CD14-positive monocyte (primary cell): ENCODE measurements around the gene SLC35G6. TPM values are rescaled to one million over a fixed set of nuclear protein-coding genes. Genes with fewer than 3 reads are reported as not detected.

Experiments used
- DNase-seq, 3 donors: peaks; one replicate each; pipeline ENCODE4 v3.0.0-alpha.2; 2011 to 2022
- H2AFZ ChIP-seq: 2 replicates; pipeline ENCODE4 v1.6.0; 2012; ENCODE audit warnings: mild to moderate bottlenecking, low read depth, low read length, inconsistent platforms; ENCODE audit not compliant: insufficient read depth, poor library complexity, severe bottlenecking
- H3K27ac ChIP-seq, 2 donors: 1 replicate in 1 of 2; 2 replicates in 1 of 2; pipeline ENCODE4 v1.5.1; 2012 to 2013; ENCODE audit warnings: low read length in 2 of 2, control low read depth in 1 of 2, inconsistent platforms in 1 of 2, low read depth in 1 of 2, mild to moderate bottlenecking in 1 of 2
- H3K27me3 ChIP-seq, 2 donors: one replicate each; pipeline versions ENCODE4 v1.6.0 to v1.6.1; 2011 to 2013; ENCODE audit warnings: low read length in 2 of 2; ENCODE audit not compliant: control insufficient read depth in 2 of 2, insufficient read depth in 2 of 2
- H3K36me3 ChIP-seq, 2 donors: replicated peaks in 1 of 2; 1 replicate in 1 of 2; 2 replicates in 1 of 2; pipeline versions ENCODE4 v1.5.1 to v1.6.1; 2012 to 2013; ENCODE audit warnings: low read length in 2 of 2, control low read depth in 1 of 2, inconsistent platforms in 1 of 2, mild to moderate bottlenecking in 1 of 2; ENCODE audit not compliant: insufficient read depth in 2 of 2, control insufficient read depth in 1 of 2
- H3K4me1 ChIP-seq, 2 donors: 1 replicate in 1 of 2; 2 replicates in 1 of 2; pipeline versions ENCODE4 v1.5.1 to v1.6.1; 2012 to 2013; ENCODE audit warnings: low read length in 2 of 2, control low read depth in 1 of 2, inconsistent platforms in 1 of 2, mild to moderate bottlenecking in 1 of 2, moderate library complexity in 1 of 2; ENCODE audit not compliant: insufficient read depth in 2 of 2, control insufficient read depth in 1 of 2
- H3K4me2 ChIP-seq: replicated peaks from 2 replicates; pipeline ENCODE3; 2012; ENCODE audit warnings: low read length, moderate library complexity, mild to moderate bottlenecking; ENCODE audit not compliant: poor library complexity, severe bottlenecking; ENCODE audit errors: extremely low read depth
- H3K4me3 ChIP-seq, 3 experiments: fragments of 200-600 bp in 1 of 3; sonication (generic) in 1 of 3; replicated peaks in 1 of 3; 1 replicate in 2 of 3; 2 replicates in 1 of 3; pipeline ENCODE4 v1.5.1; 2011 to 2013; ENCODE audit warnings: low read length in 3 of 3, mild to moderate bottlenecking in 3 of 3, control low read depth in 2 of 3, low read depth in 2 of 3, inconsistent platforms in 1 of 3, moderate library complexity in 1 of 3
- H3K79me2 ChIP-seq: 2 replicates; pipeline ENCODE4 v1.6.0; 2012; ENCODE audit warnings: mild to moderate bottlenecking, control low read depth, inconsistent platforms, low read length, moderate library complexity; ENCODE audit not compliant: insufficient read depth
- H3K9ac ChIP-seq: 2 replicates; pipeline ENCODE4 v1.6.0; 2017; ENCODE audit warnings: low read length, mild to moderate bottlenecking; ENCODE audit not compliant: insufficient read depth, poor library complexity, severe bottlenecking
- H3K9me3 ChIP-seq, 2 donors: replicated peaks in 1 of 2; 1 replicate in 1 of 2; 2 replicates in 1 of 2; pipeline versions ENCODE4 v1.5.1 to v1.6.1; 2012 to 2013; ENCODE audit warnings: low read length in 2 of 2, control low read depth in 1 of 2; ENCODE audit not compliant: control insufficient read depth in 1 of 2, insufficient read depth in 1 of 2
- H4K20me1 ChIP-seq: 2 replicates; pipeline ENCODE4 v1.6.0; 2012; ENCODE audit warnings: mild to moderate bottlenecking, low read length, control low read depth, moderate library complexity; ENCODE audit not compliant: insufficient read depth
- H3K27ac Mint-ChIP-seq, 7 donors: one replicate each; pipeline ENCODE4 v1.8.0; 2020; ENCODE audit warnings: mild to moderate bottlenecking in 7 of 7, mixed read lengths in 7 of 7, moderate library complexity in 6 of 7, inconsistent platforms in 2 of 7
- H3K27me3 Mint-ChIP-seq, 3 donors: one replicate each; pipeline ENCODE4 v1.8.0; 2021 to 2022; ENCODE audit warnings: low read depth in 3 of 3, mild to moderate bottlenecking in 3 of 3, mixed read lengths in 3 of 3, moderate library complexity in 3 of 3, inconsistent platforms in 1 of 3
- H3K36me3 Mint-ChIP-seq, 2 donors: one replicate each; pipeline ENCODE4 v1.8.0; 2020; ENCODE audit warnings: mixed read lengths in 2 of 2, inconsistent platforms in 1 of 2, mild to moderate bottlenecking in 1 of 2
- H3K4me1 Mint-ChIP-seq: one replicate; pipeline ENCODE4 v1.8.0; 2020; ENCODE audit warnings: mild to moderate bottlenecking, mixed read lengths
- H3K4me3 Mint-ChIP-seq, 2 donors: one replicate each; pipeline ENCODE4 v1.8.0; 2020; ENCODE audit warnings: mild to moderate bottlenecking in 2 of 2, mixed read lengths in 2 of 2, moderate library complexity in 1 of 2
- H3K9me3 Mint-ChIP-seq, 7 donors: one replicate each; pipeline ENCODE4 v1.8.0; 2020 to 2022; ENCODE audit warnings: mixed read lengths in 7 of 7, mild to moderate bottlenecking in 6 of 7, moderate library complexity in 6 of 7, inconsistent platforms in 2 of 7
- WGBS: methylation state at CpG from one replicate; pipeline ENCODE4 v1.1.5; 2013; ENCODE audit warnings: missing lambda C conversion rate; ENCODE audit not compliant: insufficient coverage; 5-methylcytosine and 5-hydroxymethylcytosine counted together
- intact Hi-C, 2 donors: fragments of 100-400 bp; cut with micrococcal nuclease; formaldehyde crosslinking; loops; one replicate each; pipeline versions ENCODE4 v1.15.0 to v1.15.1; 2023
- polyA plus RNA-seq, 3 donors: library from polyadenylated mRNA; depleted of rRNA in 1 of 3; unstranded in 2 of 3; stranded (reverse) in 1 of 3; fragments of 300-500 nt in 2 of 3; fragments of >200 nt in 1 of 3; fragmentation: Illumina TruSeq in 2 of 3; gene quantifications; 1 replicate in 2 of 3; 2 replicates in 1 of 3; pipeline ENCODE4 v1.2.3, GENCODE V29; 2012 to 2021
- TF ChIP-seq, protein P1 (sequence below): fragments of 200-600 bp; IDR thresholded peaks from one replicate; pipeline ENCODE4 v1.8.0; 2022; ENCODE audit warnings: antibody characterized with exemption, mild to moderate bottlenecking

The SLC35G6 gene
- polyA plus RNA-seq, 3 donors, result not detected

DNA sequence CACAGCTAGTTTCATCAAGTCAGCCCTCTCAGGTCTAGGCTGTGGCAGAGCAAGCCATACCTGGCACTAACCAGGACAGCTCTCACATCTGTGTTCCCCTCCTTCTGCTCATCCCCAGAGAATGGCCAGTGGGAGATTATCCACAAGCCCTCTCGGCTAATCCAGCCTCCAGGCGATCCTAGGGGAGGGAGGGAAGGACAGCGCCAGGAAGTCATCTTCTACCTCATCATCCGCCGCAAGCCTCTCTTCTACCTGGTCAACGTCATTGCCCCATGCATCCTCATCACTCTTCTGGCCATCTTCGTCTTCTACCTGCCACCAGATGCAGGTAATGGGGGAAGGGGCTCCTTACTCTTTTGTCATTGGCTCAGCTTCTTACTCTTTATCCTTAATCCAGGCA is 32.8 kb upstream of the SLC35G6 start:
- no peak overlapping the region for H3K27ac Mint-ChIP-seq
- no peaks in the 10 kb centered on the region for H3K36me3 ChIP-seq
- H3K9me3 ChIP-seq, result peaks cover 0 to 3% of the 10 kb centered on the region in 2 donors
- H2AFZ ChIP-seq, result no peak overlapping the region
- no peak overlapping the region for H3K9ac ChIP-seq
- no peak overlapping the region for H3K27ac ChIP-seq
- TF ChIP-seq, protein P1, sequence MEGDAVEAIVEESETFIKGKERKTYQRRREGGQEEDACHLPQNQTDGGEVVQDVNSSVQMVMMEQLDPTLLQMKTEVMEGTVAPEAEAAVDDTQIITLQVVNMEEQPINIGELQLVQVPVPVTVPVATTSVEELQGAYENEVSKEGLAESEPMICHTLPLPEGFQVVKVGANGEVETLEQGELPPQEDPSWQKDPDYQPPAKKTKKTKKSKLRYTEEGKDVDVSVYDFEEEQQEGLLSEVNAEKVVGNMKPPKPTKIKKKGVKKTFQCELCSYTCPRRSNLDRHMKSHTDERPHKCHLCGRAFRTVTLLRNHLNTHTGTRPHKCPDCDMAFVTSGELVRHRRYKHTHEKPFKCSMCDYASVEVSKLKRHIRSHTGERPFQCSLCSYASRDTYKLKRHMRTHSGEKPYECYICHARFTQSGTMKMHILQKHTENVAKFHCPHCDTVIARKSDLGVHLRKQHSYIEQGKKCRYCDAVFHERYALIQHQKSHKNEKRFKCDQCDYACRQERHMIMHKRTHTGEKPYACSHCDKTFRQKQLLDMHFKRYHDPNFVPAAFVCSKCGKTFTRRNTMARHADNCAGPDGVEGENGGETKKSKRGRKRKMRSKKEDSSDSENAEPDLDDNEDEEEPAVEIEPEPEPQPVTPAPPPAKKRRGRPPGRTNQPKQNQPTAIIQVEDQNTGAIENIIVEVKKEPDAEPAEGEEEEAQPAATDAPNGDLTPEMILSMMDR, result no peak
- WGBS, result no CpG with 5 or more reads among the region's 7 CpGs
- peaks cover 31 to 51% of the 10 kb centered on the region in 2 donors for H3K27me3 ChIP-seq
- H3K9me3 Mint-ChIP-seq, result peaks cover 0 to 13% (median 4%) of the 10 kb centered on the region in 7 donors
- H4K20me1 ChIP-seq, result no peaks in the 10 kb centered on the region
- peaks cover 8 to 10% of the 10 kb centered on the region in 2 donors for H3K36me3 Mint-ChIP-seq
- peaks cover 15 to 17% of the 10 kb centered on the region in 2 donors for H3K4me1 ChIP-seq
- H3K4me2 ChIP-seq, result no peak overlapping the region
- intact Hi-C loops, result no loop called here
- H3K4me3 ChIP-seq, result no peak overlapping the region
- no peaks in the 10 kb centered on the region for H3K79me2 ChIP-seq
- peak overlapping the region in 1 of 2 donors; percentile 17 for H3K4me3 Mint-ChIP-seq
- peaks cover 56 to 62% (median 61%) of the 10 kb centered on the region in 3 donors for H3K27me3 Mint-ChIP-seq
- no peak for DNase-seq
- peaks cover 19% of the 10 kb centered on the region for H3K4me1 Mint-ChIP-seq

DNA sequence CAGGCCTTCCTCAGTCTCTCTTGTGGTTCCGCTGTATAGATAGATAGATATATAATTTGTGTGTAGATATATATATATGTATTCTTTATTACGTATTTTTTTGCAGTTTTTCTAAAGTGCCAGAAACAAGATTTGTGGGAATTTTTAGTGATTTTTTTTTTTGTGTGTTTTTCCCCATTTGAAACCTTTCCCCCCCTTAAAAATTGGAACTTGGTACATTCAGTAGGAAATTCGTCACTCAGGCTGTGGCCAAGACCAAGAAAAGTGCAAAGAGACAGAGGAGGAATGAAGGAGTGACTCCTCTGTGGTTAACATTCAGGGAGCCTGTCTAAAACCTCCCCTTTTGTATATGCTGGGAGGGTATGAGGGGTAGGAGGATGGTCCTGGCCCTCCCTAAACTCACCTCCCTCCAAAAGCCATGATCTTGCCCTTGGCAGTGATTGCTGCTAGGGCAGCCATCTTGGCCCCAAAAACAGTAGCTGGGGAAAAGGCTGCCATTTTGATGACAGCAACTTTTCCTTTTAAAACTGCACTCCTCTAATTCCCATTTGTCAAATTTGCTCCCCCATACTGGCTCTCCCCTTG is 21.2 kb upstream of the SLC35G6 start:
- H3K79me2 ChIP-seq, result peaks cover 7% of the 10 kb centered on the region
- TF ChIP-seq, protein P1, result no peak
- H3K9me3 Mint-ChIP-seq, result no peaks in the 10 kb centered on the region
- no peak overlapping the region for H3K27ac ChIP-seq
- H3K4me3 Mint-ChIP-seq, result no peak overlapping the region
- peaks cover 10 to 22% of the 10 kb centered on the region in 2 donors for H3K36me3 Mint-ChIP-seq
- WGBS, result no CpG with 5 or more reads among the region's 3 CpGs
- peaks cover 16 to 25% of the 10 kb centered on the region in 2 donors for H3K36me3 ChIP-seq
- no peaks in the 10 kb centered on the region for H3K9me3 ChIP-seq
- H3K27me3 Mint-ChIP-seq, result no peaks in the 10 kb centered on the region
- H3K27me3 ChIP-seq, result no peaks in the 10 kb centered on the region
- H3K4me1 ChIP-seq, result peaks cover 8 to 9% of the 10 kb centered on the region in 2 donors
- no peak overlapping the region for H3K4me2 ChIP-seq
- no peaks in the 10 kb centered on the region for H4K20me1 ChIP-seq
- peaks cover 16% of the 10 kb centered on the region for H3K4me1 Mint-ChIP-seq
- no peak overlapping the region for H2AFZ ChIP-seq
- DNase-seq, result no peak
- intact Hi-C loops, result no loop called here
- H3K27ac Mint-ChIP-seq, result no peak overlapping the region
- no peak overlapping the region for H3K4me3 ChIP-seq
- no peak overlapping the region for H3K9ac ChIP-seq
